SK-N-SH treated with all-trans-retinoic acid at 6 μM for 48 hours (cell line): ENCODE measurements around the gene MYO9B.
"Not testable (repeated sequence)": the region's sequence is repeated elsewhere in the genome, so short reads cannot be mapped to it uniquely, and the experiment has no call there.

Source experiments
- ATAC-seq: fragments of 200-7000 bp; cut with Tn5 transposase; 3 replicates; pipeline ENCODE4 v1.9.1; 2020; ENCODE audit warnings: mild to moderate bottlenecking, moderate library complexity
- ARNTL ChIP-seq: fragments of 450-650 bp; formaldehyde crosslinking; IDR thresholded peaks from 2 replicates; pipeline ENCODE4 v1.5.0; 2020; ENCODE audit warnings: low read depth, mild to moderate bottlenecking, moderate library complexity, borderline replicate concordance
- BACH2 ChIP-seq: fragments of 250-450 bp; sonication (Bioruptor Pico); IDR thresholded peaks from 2 replicates; pipeline ENCODE4 v1.9.0; 2021; ENCODE audit warnings: mild to moderate bottlenecking, borderline replicate concordance
- CREB5 ChIP-seq: fragments of 250-450 bp; sonication (Bioruptor Pico); IDR thresholded peaks from 2 replicates; pipeline ENCODE4 v1.5.1; 2020; ENCODE audit warnings: low read depth, mild to moderate bottlenecking, moderate library complexity
- CSDC2 ChIP-seq: fragments of 250-450 bp; sonication (Bioruptor Pico); IDR thresholded peaks from 2 replicates; pipeline ENCODE4 v1.5.0; 2020; ENCODE audit warnings: mild to moderate bottlenecking, moderate library complexity
- CSRNP3 ChIP-seq: fragments of 250-450 bp; sonication (Bioruptor Pico); IDR thresholded peaks from 2 replicates; pipeline ENCODE4 v1.5.1; 2021; ENCODE audit warnings: mild to moderate bottlenecking, moderate library complexity
- ESRRG ChIP-seq: fragments of 250-450 bp; sonication (Bioruptor Pico); IDR thresholded peaks from 2 replicates; pipeline ENCODE4 v1.6.1; 2021; ENCODE audit warnings: mild to moderate bottlenecking
- ISL1 ChIP-seq: fragments of 250-450 bp; sonication (Bioruptor Pico); IDR thresholded peaks from 2 replicates; pipeline ENCODE4 v2.1.2; 2022; ENCODE audit warnings: mild to moderate bottlenecking, moderate library complexity
- OSR1 ChIP-seq: fragments of 250-450 bp; sonication (Bioruptor Pico); IDR thresholded peaks from 2 replicates; pipeline ENCODE4 v1.8.0; 2022; ENCODE audit warnings: moderate library complexity, mild to moderate bottlenecking, inconsistent platforms
- RARB ChIP-seq: fragments of 250-450 bp; sonication (Bioruptor Pico); IDR thresholded peaks from 2 replicates; pipeline ENCODE4 v1.8.0; 2021; ENCODE audit warnings: mild to moderate bottlenecking, moderate library complexity
- SNAI2 ChIP-seq: fragments of 250-450 bp; sonication (Bioruptor Pico); IDR thresholded peaks from 2 replicates; pipeline ENCODE4 v1.5.0; 2020; ENCODE audit warnings: mild to moderate bottlenecking, moderate library complexity
- TCF4 ChIP-seq: fragments of 250-450 bp; sonication (Bioruptor Pico); IDR thresholded peaks from 2 replicates; pipeline ENCODE4 v1.8.0; 2021; ENCODE audit warnings: mild to moderate bottlenecking, moderate library complexity, borderline replicate concordance
- TOX ChIP-seq: fragments of 250-450 bp; sonication (Bioruptor Pico); IDR thresholded peaks from 2 replicates; pipeline ENCODE4 v1.8.0; 2021; ENCODE audit warnings: mild to moderate bottlenecking, moderate library complexity, borderline replicate concordance
- TSHZ2 ChIP-seq: fragments of 250-450 bp; sonication (Bioruptor Pico); IDR thresholded peaks from 2 replicates; pipeline ENCODE4 v1.5.0; 2020; ENCODE audit warnings: mild to moderate bottlenecking, moderate library complexity
- ZC3H10 ChIP-seq: fragments of 250-450 bp; sonication (Bioruptor Pico); IDR thresholded peaks from 2 replicates; pipeline ENCODE4 v1.5.1; 2021; ENCODE audit warnings: mild to moderate bottlenecking, moderate library complexity
- ZFP3 ChIP-seq: fragments of 250-450 bp; sonication (Bioruptor Pico); IDR thresholded peaks from 2 replicates; pipeline ENCODE4 v1.5.0; 2020; ENCODE audit warnings: mild to moderate bottlenecking, moderate library complexity
- ZFP30 ChIP-seq: fragments of 450-650 bp; formaldehyde crosslinking; IDR thresholded peaks from 2 replicates; pipeline ENCODE4 v1.5.0; 2022; ENCODE audit warnings: mild to moderate bottlenecking, moderate library complexity
- ZNF565 ChIP-seq: fragments of 450-650 bp; formaldehyde crosslinking; conservative IDR thresholded peaks from 2 replicates; pipeline ENCODE4 v1.5.0; 2020; ENCODE audit warnings: low read depth, mild to moderate bottlenecking, moderate library complexity
- ZNF70 ChIP-seq: fragments of 450-650 bp; formaldehyde crosslinking; IDR thresholded peaks from 2 replicates; pipeline ENCODE4 v1.5.0; 2020; ENCODE audit warnings: mild to moderate bottlenecking, moderate library complexity
- ZNF8 ChIP-seq: fragments of 450-650 bp; formaldehyde crosslinking; IDR thresholded peaks from 2 replicates; pipeline ENCODE4 v1.5.0; 2020; ENCODE audit warnings: mild to moderate bottlenecking, moderate library complexity
- TF ChIP-seq, protein P1 (sequence below): fragments of 250-450 bp; sonication (Bioruptor Pico); IDR thresholded peaks from 2 replicates; pipeline ENCODE4 v1.8.0; 2021; ENCODE audit warnings: low read depth, mild to moderate bottlenecking, moderate library complexity, borderline replicate concordance

The MYO9B gene

DNA sequence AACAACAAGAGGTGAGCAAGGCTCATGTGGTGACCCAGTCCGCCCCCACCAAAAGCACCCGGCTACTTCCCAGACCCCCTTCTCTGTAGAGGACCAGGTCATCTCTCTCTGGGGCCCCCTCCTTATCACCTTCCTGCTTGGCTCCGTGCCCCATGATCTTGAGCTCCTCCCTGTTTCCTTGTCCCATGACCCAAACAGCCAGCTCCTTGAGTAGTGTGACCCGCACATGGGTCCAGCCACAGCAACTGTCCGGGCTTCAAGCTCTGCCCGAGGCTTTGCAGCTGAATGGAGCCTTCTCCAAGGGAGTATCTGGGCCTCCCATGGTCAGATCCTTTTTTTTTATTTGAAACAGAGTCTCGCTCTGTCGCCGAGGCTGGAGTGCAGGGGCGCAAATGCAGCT is 61.8 kb downstream of the MYO9B start:
- TF ChIP-seq CSDC2 (CRISPR knock-in tag) (no peak), ZC3H10 (CRISPR knock-in tag) (no peak), SNAI2 (CRISPR knock-in tag) (no peak), ZFP30 (CRISPR knock-in tag) (no peak), ZNF565 (no peak), TOX (CRISPR knock-in tag) (no peak), RARB (no peak), CSRNP3 (CRISPR knock-in tag) (no peak), ESRRG (CRISPR knock-in tag) (no peak), OSR1 (no peak), CREB5 (CRISPR knock-in tag) (no peak), ZNF8 (CRISPR knock-in tag) (no peak), ARNTL (CRISPR knock-in tag) (no peak)
- ATAC-seq = no peak

GRCh38 chr19:17138052-17138846 is 62.7 kb downstream of the MYO9B start:
- not testable (repeated sequence) for ATAC-seq

- ATAC-seq = no peak
- no peak for TF ChIP-seq ZC3H10 (CRISPR knock-in tag)
- TF ChIP-seq SNAI2 (CRISPR knock-in tag) = no peak
- no peak for TF ChIP-seq ZFP3
- no peak for TF ChIP-seq RARB
- no peak for TF ChIP-seq ESRRG (CRISPR knock-in tag)
- TF ChIP-seq ZFP30 (CRISPR knock-in tag) = no peak
- TF ChIP-seq ISL1 (CRISPR knock-in tag) = no peak
- TF ChIP-seq ZNF70 (CRISPR knock-in tag) = no peak
- no peak for TF ChIP-seq CREB5 (CRISPR knock-in tag)
- no peak for TF ChIP-seq ZNF8 (CRISPR knock-in tag)
- no peak for TF ChIP-seq CSRNP3 (CRISPR knock-in tag)
- TF ChIP-seq TCF4 = no peak
- TF ChIP-seq BACH2 (CRISPR knock-in tag) = no peak
- TF ChIP-seq TOX (CRISPR knock-in tag) = no peak
- TF ChIP-seq, protein P1, sequence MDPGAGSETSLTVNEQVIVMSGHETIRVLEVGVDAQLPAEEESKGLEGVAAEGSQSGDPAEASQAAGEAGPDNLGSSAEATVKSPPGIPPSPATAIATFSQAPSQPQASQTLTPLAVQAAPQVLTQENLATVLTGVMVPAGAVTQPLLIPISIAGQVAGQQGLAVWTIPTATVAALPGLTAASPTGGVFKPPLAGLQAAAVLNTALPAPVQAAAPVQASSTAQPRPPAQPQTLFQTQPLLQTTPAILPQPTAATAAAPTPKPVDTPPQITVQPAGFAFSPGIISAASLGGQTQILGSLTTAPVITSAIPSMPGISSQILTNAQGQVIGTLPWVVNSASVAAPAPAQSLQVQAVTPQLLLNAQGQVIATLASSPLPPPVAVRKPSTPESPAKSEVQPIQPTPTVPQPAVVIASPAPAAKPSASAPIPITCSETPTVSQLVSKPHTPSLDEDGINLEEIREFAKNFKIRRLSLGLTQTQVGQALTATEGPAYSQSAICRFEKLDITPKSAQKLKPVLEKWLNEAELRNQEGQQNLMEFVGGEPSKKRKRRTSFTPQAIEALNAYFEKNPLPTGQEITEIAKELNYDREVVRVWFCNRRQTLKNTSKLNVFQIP (CRISPR knock-in tag) = no peak
- TF ChIP-seq ARNTL (CRISPR knock-in tag) = no peak
- no peak for TF ChIP-seq CSDC2 (CRISPR knock-in tag)
- TF ChIP-seq TSHZ2 (CRISPR knock-in tag) = no peak
Measured at GRCh38 chr19:17138937-17139598, 63.5 kb downstream of the MYO9B start.

DNA sequence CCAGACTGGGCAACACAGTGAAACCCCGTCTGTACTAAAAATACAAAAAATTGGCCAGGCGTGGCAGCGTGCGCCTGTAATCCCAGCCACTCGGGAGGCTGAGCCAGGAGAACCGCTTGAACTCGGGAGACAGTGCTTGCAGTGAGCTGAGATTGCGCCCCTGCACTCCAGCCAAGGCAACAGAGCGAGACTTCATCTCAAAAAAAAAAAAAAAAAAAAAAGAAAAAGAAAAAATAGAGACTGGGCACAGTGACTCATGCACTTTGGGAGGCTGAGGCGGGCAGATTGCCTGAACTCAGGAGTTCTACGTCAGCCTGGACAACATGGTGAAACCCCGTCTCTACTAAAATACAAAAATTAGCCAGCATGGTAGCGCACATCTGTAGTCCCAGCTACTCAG is 69.2 kb downstream of the MYO9B start:
- not testable (repeated sequence) for ATAC-seq
